CD4-positive, alpha-beta T cell (primary cell): Measurements from ENCODE around the gene RNF212. TPM values are rescaled to one million over a fixed set of nuclear protein-coding genes. Genes with fewer than 3 reads are reported as not detected.

Experiments
- ATAC-seq: fragments of 200-7000 bp; cut with Tn5 transposase; one replicate; pipeline ENCODE4 v1.10.0; 2022; ENCODE audit warnings: mild to moderate bottlenecking; ENCODE audit not compliant: poor library complexity
- CTCF ChIA-PET: fragments of 350-600 bp; sonication (Branson Sonifier 250); formaldehyde crosslinking; loops from one replicate; lab custom pipeline; 2021; ENCODE audit warnings: antibody characterized with exemption, inconsistent platforms; lab: Charles Lee
- POLR2A ChIA-PET: fragments of 350-600 bp; sonication (Branson Sonifier 250); formaldehyde crosslinking; loops from one replicate; lab custom pipeline; 2021; ENCODE audit warnings: antibody characterized with exemption, inconsistent platforms; lab: Charles Lee
- DNase-seq, 14 experiments: peaks; one replicate each; pipeline ENCODE4 v3.0.0-alpha.2; 2013 to 2020; ENCODE audit warnings: mixed read lengths in 2 of 14
- H3K27ac ChIP-seq, 2 donors: one replicate each; pipeline versions ENCODE4 v1.5.1 to v1.7.0; 2013; ENCODE audit warnings: low read length in 2 of 2, low read depth in 1 of 2, mild to moderate bottlenecking in 1 of 2
- H3K27me3 ChIP-seq, 2 experiments: 1 replicate in 1 of 2; 2 replicates in 1 of 2; pipeline versions ENCODE4 v1.6.1 to v1.7.0; 2013; ENCODE audit warnings: low read length in 2 of 2, control low read depth in 1 of 2, mild to moderate bottlenecking in 1 of 2, moderate library complexity in 1 of 2; ENCODE audit not compliant: insufficient read depth in 2 of 2, control insufficient read depth in 1 of 2
- H3K36me3 ChIP-seq: one replicate; pipeline ENCODE4 v1.6.1; 2013; ENCODE audit warnings: low read length, control low read depth; ENCODE audit not compliant: insufficient read depth
- H3K4me1 ChIP-seq: one replicate; pipeline ENCODE4 v1.6.1; 2013; ENCODE audit warnings: low read length, control low read depth; ENCODE audit not compliant: insufficient read depth
- H3K4me3 ChIP-seq: one replicate; pipeline ENCODE4 v1.5.1; 2013; ENCODE audit warnings: mild to moderate bottlenecking, low read length, moderate library complexity
- H3K9me3 ChIP-seq, 2 experiments: 1 replicate in 1 of 2; 2 replicates in 1 of 2; pipeline versions ENCODE4 v1.6.1 to v1.7.0; 2013; ENCODE audit warnings: low read length in 2 of 2, mild to moderate bottlenecking in 2 of 2, control low read depth in 1 of 2, moderate library complexity in 1 of 2; ENCODE audit not compliant: control insufficient read depth in 1 of 2, insufficient read depth in 1 of 2
- H3K27ac Mint-ChIP-seq: one replicate; pipeline ENCODE4 v1.8.0; 2020; ENCODE audit warnings: mixed read lengths
- H3K27me3 Mint-ChIP-seq: one replicate; pipeline ENCODE4 v1.8.0; 2021; ENCODE audit warnings: mixed read lengths
- H3K36me3 Mint-ChIP-seq: one replicate; pipeline ENCODE4 v1.8.0; 2021; ENCODE audit warnings: low read depth, mixed read lengths
- H3K4me1 Mint-ChIP-seq: one replicate; pipeline ENCODE4 v1.8.0; 2021; ENCODE audit warnings: low read depth, mixed read lengths
- H3K4me3 Mint-ChIP-seq: one replicate; pipeline ENCODE4 v1.8.0; 2020; ENCODE audit warnings: mild to moderate bottlenecking, mixed read lengths
- H3K9me3 Mint-ChIP-seq: one replicate; pipeline ENCODE4 v1.8.0; 2020; ENCODE audit warnings: mixed read lengths
- intact Hi-C, 2 experiments: fragments of 100-400 bp; cut with DNase I in 1 of 2; cut with micrococcal nuclease in 1 of 2; formaldehyde crosslinking; loops; one replicate each; pipeline versions ENCODE4 v1.15.1 to v1.9.0; 2023 to 2025; cut with DNase I, micrococcal nuclease
- total RNA-seq, 174 experiments: library from RNA in 2 of 174; stranded (reverse) in 2 of 174; gene quantifications; one replicate each; pipeline ENCODE4 v1.2.3 and lab custom pipeline; 2021 to 2026
- TF ChIP-seq, protein P1 (sequence below): fragments of 200-600 bp; IDR thresholded peaks from one replicate; pipeline ENCODE4 v1.8.0; 2022; ENCODE audit warnings: antibody characterized with exemption, mild to moderate bottlenecking

RNF212 gene
- total RNA-seq, 2 experiments from 2014 or later: 5.6 to 8.3 TPM

DNA sequence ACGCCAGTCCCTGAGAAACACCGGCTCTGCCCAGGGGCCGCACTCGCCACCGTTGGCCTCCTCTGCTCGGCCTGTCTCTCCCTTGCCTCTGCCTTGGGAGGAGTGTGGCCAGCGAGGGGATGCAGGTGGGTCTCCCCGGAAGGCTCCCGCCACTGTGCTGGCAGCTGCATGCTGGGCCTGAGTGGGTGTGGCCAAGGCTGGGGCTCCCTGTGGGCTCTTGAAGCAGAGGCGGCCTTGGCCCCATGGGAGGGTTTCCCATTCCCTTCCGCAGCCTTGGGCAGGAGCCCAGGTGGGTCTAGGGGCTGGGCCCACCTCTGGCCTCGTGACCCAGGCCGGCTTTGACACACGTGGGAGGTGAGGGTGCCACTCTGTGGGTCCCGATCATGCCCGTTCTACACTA is 82.8 kb downstream of the RNF212 start:
- Mint-ChIP-seq H3K4me1 (peaks cover 7% of the 10 kb centered on the region), H3K27me3 (no peaks in the 10 kb centered on the region), H3K36me3 (peaks cover 5% of the 10 kb centered on the region), H3K4me3 (no peak overlapping the region), H3K27ac (no peak overlapping the region), H3K9me3 (no peaks in the 10 kb centered on the region)
- Histone ChIP-seq H3K27me3 (peaks cover 4 to 6% of the 10 kb centered on the region in 2 experiments), H3K36me3 (peaks cover 2% of the 10 kb centered on the region), H3K4me1 (peaks cover 8% of the 10 kb centered on the region), H3K9me3 (peaks cover 0 to 9% of the 10 kb centered on the region in 2 experiments), H3K4me3 (no peak overlapping the region), H3K27ac (no peak overlapping the region)
- DNase-seq (no peak), ATAC-seq (no peak)
- POLR2A ChIA-PET: no interaction called here
- TF ChIP-seq, protein P1, sequence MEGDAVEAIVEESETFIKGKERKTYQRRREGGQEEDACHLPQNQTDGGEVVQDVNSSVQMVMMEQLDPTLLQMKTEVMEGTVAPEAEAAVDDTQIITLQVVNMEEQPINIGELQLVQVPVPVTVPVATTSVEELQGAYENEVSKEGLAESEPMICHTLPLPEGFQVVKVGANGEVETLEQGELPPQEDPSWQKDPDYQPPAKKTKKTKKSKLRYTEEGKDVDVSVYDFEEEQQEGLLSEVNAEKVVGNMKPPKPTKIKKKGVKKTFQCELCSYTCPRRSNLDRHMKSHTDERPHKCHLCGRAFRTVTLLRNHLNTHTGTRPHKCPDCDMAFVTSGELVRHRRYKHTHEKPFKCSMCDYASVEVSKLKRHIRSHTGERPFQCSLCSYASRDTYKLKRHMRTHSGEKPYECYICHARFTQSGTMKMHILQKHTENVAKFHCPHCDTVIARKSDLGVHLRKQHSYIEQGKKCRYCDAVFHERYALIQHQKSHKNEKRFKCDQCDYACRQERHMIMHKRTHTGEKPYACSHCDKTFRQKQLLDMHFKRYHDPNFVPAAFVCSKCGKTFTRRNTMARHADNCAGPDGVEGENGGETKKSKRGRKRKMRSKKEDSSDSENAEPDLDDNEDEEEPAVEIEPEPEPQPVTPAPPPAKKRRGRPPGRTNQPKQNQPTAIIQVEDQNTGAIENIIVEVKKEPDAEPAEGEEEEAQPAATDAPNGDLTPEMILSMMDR: no peak
- CTCF ChIA-PET: no interaction called here
- intact Hi-C loops: no loop called here

DNA sequence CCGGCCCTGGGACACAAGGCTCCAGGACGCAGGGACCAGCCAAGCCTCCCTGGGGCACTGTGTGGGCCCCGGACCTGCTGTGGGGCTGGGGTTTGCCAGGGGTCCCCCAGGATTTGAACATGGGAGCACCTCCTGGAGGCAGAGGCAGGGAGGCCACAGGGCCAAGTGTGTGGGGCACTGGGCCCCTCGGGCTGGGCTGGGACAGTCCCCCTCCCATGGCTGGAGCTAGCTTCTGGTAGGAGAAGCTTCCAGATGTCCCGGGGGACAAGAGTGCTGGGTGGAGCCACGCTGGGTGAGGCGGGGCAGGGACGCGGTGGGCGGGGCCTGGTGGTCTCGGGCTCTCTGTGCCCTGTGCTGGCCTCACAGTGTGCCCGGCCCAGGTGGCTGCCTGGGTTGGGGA is 83.3 kb downstream of the RNF212 start:
- Histone ChIP-seq H3K27ac (no peak overlapping the region), H3K9me3 (peaks cover 0 to 14% of the 10 kb centered on the region in 2 experiments), H3K36me3 (peaks cover 4% of the 10 kb centered on the region), H3K4me1 (peaks cover 8% of the 10 kb centered on the region), H3K27me3 (peaks cover 4 to 6% of the 10 kb centered on the region in 2 experiments), H3K4me3 (no peak overlapping the region)
- H3K36me3 Mint-ChIP-seq: peaks cover 10% of the 10 kb centered on the region
- ChIA-PET CTCF (no interaction called here), POLR2A (no interaction called here)
- TF ChIP-seq, protein P1: no peak
- peaks cover 12% of the 10 kb centered on the region for H3K4me1 Mint-ChIP-seq
- H3K27ac Mint-ChIP-seq: no peak overlapping the region
- H3K9me3 Mint-ChIP-seq: no peaks in the 10 kb centered on the region
- no peaks in the 10 kb centered on the region for H3K27me3 Mint-ChIP-seq
- intact Hi-C loops: no loop called here
- no peak overlapping the region for H3K4me3 Mint-ChIP-seq
- no peak for ATAC-seq
- no peak for DNase-seq

DNA sequence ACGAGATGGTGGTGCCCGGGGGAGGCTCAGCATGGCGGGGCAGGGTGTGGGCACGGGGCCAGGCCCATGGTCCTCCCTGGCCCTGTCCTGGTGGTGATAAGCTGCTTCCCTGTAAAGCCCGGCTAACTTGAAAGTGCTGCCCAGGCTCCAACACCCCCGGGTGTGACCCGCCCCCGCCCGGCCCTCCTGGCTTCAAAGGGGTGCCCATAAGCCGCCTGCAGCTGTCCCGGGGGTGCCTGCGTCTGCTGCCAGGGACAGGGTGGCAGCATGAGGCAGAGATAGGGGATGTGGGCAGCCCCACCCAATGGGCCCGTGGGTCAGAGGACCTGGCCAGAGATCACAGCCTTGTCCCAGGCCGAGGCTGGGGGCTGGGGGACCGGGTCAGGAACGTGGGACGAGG is 83.8 kb downstream of the RNF212 start:
- H3K27me3 Mint-ChIP-seq: no peaks in the 10 kb centered on the region
- H3K36me3 Mint-ChIP-seq: peaks cover 10% of the 10 kb centered on the region
- Histone ChIP-seq H3K9me3 (peaks cover 0 to 14% of the 10 kb centered on the region in 2 experiments), H3K36me3 (peaks cover 4% of the 10 kb centered on the region), H3K27ac (no peak overlapping the region), H3K4me1 (peaks cover 8% of the 10 kb centered on the region), H3K27me3 (peaks cover 4 to 6% of the 10 kb centered on the region in 2 experiments), H3K4me3 (no peak overlapping the region)
- no peak overlapping the region for H3K27ac Mint-ChIP-seq
- no peak for ATAC-seq
- intact Hi-C loops: no loop called here
- peaks cover 12% of the 10 kb centered on the region for H3K4me1 Mint-ChIP-seq
- ChIA-PET POLR2A (no interaction called here), CTCF (no interaction called here)
- TF ChIP-seq, protein P1: no peak
- no peak for DNase-seq
- no peak overlapping the region for H3K4me3 Mint-ChIP-seq
- no peaks in the 10 kb centered on the region for H3K9me3 Mint-ChIP-seq
